Keratinocyte (primary cell): ENCODE results near the gene CCSER1. TPM values are rescaled to one million over a fixed set of nuclear protein-coding genes. Genes with fewer than 3 reads are reported as not detected.

Experiments
- DNase-seq: peaks from one replicate; pipeline ENCODE4 v3.0.0-alpha.2; 2011; ENCODE audit warnings: low read depth, missing footprints, low spot score
- FAIRE-seq: peaks from 2 replicates; lab custom pipeline; 2011; peaks lifted over from hg19 to GRCh38; lab: Jason Lieb, UNC
- H2AFZ ChIP-seq: 2 replicates; pipeline ENCODE4 v1.6.0; 2012; ENCODE audit warnings: low read length, control low read depth, inconsistent platforms; ENCODE audit not compliant: control insufficient read depth
- H3K27ac ChIP-seq: 2 replicates; pipeline ENCODE4 v1.5.1; 2011; ENCODE audit warnings: low read length; ENCODE audit not compliant: control insufficient read depth, insufficient read depth
- H3K27me3 ChIP-seq: 3 replicates; pipeline ENCODE4 v1.6.0; 2011; ENCODE audit warnings: low read length; ENCODE audit not compliant: control insufficient read depth, insufficient read depth; ENCODE audit errors: extremely low read depth
- H3K36me3 ChIP-seq, 2 experiments: 2 replicates in 1 of 2; 3 replicates in 1 of 2; pipeline ENCODE4 v1.5.1; 2011; ENCODE audit warnings: low read length in 2 of 2, mild to moderate bottlenecking in 1 of 2; ENCODE audit not compliant: control insufficient read depth in 2 of 2, insufficient read depth in 2 of 2; ENCODE audit errors: extremely low read depth in 1 of 2
- H3K4me1 ChIP-seq: 3 replicates; pipeline ENCODE4 v1.5.1; 2011; ENCODE audit warnings: low read length; ENCODE audit not compliant: control insufficient read depth, insufficient read depth; ENCODE audit errors: extremely low read depth
- H3K4me2 ChIP-seq: 3 replicates; pipeline ENCODE4 v1.6.0; 2011; ENCODE audit warnings: low read depth, low read length; ENCODE audit not compliant: control insufficient read depth, insufficient read depth; ENCODE audit errors: extremely low read depth
- H3K4me3 ChIP-seq, 3 experiments: fragments of 200-600 bp in 1 of 3; sonication (generic) in 1 of 3; 2 replicates in 2 of 3; 3 replicates in 1 of 3; pipeline ENCODE4 v1.5.1; 2011 to 2016; ENCODE audit warnings: low read length in 3 of 3, mild to moderate bottlenecking in 3 of 3, control low read depth in 2 of 3, inconsistent platforms in 1 of 3, low read depth in 1 of 3, mixed read lengths in 1 of 3, mixed run types in 1 of 3, moderate library complexity in 1 of 3; ENCODE audit not compliant: control insufficient read depth in 2 of 3, insufficient read depth in 2 of 3; ENCODE audit errors: extremely low read depth in 1 of 3
- H3K79me2 ChIP-seq: 2 replicates; pipeline ENCODE4 v1.6.0; 2012; ENCODE audit warnings: low read length; ENCODE audit not compliant: control insufficient read depth, insufficient read depth
- H3K9ac ChIP-seq: 3 replicates; pipeline ENCODE4 v1.6.0; 2011; ENCODE audit warnings: low read length; ENCODE audit not compliant: control insufficient read depth, insufficient read depth; ENCODE audit errors: extremely low read depth
- H3K9me1 ChIP-seq: 3 replicates; pipeline ENCODE4 v1.6.0; 2011; ENCODE audit warnings: low read length; ENCODE audit not compliant: control insufficient read depth, insufficient read depth; ENCODE audit errors: extremely low read depth
- H3K9me3 ChIP-seq: 2 replicates; pipeline ENCODE4 v1.5.1; 2012; ENCODE audit warnings: low read depth, low read length; ENCODE audit not compliant: control insufficient read depth
- H4K20me1 ChIP-seq: 3 replicates; pipeline ENCODE4 v1.6.0; 2011; ENCODE audit warnings: low read length; ENCODE audit not compliant: control insufficient read depth, insufficient read depth; ENCODE audit errors: extremely low read depth
- CTCF ChIP-seq, 3 experiments: IDR thresholded peaks in 1 of 3; conservative IDR thresholded peaks in 1 of 3; optimal IDR thresholded peaks in 1 of 3; 2 replicates in 2 of 3; 3 replicates in 1 of 3; pipeline versions ENCODE3 to v1.5.1; 2011; ENCODE audit warnings: low read length in 3 of 3, mild to moderate bottlenecking in 3 of 3, moderate library complexity in 2 of 3, control low read depth in 1 of 3, inconsistent platforms in 1 of 3; ENCODE audit not compliant: insufficient read depth in 2 of 3; ENCODE audit errors: extremely low read depth in 1 of 3
- EZH2 ChIP-seq: IDR thresholded peaks from one replicate; pipeline ENCODE4 v1.6.1; 2012; ENCODE audit warnings: inconsistent platforms, mild to moderate bottlenecking, low read length, moderate library complexity
- dilution Hi-C: fragments of 300-500 bp; cut with MboI; formaldehyde crosslinking; loops from one replicate; pipeline ENCODE4 v1.7.0; 2020; ENCODE audit warnings: low sequenced_read_pairs; ENCODE audit not compliant: extremely low pct_ligation_motif_present
- polyA plus RNA-seq, 5 experiments: library from polyadenylated mRNA; depleted of rRNA in 3 of 5; stranded (reverse) in 3 of 5; stranded (forward) in 1 of 5; unstranded in 1 of 5; fragments of >200 nt; gene quantifications; 1 replicate in 1 of 5; 2 replicates in 3 of 5; 3 replicates in 1 of 5; pipeline versions ENCODE4 v1.2.1 to v1.2.3, GENCODE V29; 2011 to 2012; ENCODE audit warnings: missing spikeins in 2 of 5, low read depth in 1 of 5, low replicate concordance in 1 of 5

CCSER1 gene
- polyA plus RNA-seq, 1 donor (not counting 4 experiments of a cell fraction or from before 2014, with no cell fraction given) = 1.2 TPM

GRCh38 chr4:90449626-90450025 lies 322.4 kb downstream of the CCSER1 start:
- no peaks in the 10 kb centered on the region for H4K20me1 ChIP-seq
- H3K9me1 ChIP-seq = no peaks in the 10 kb centered on the region
- no peak overlapping the region for H3K4me2 ChIP-seq
- no peaks in the 10 kb centered on the region for H3K27me3 ChIP-seq
- H3K36me3 ChIP-seq = no peaks in the 10 kb centered on the region
- FAIRE-seq = no peak
- no peak for DNase-seq
- dilution Hi-C loops = no loop called here
- peaks cover 5% of the 10 kb centered on the region for H3K9me3 ChIP-seq
- peaks cover 13% of the 10 kb centered on the region for H3K4me1 ChIP-seq
- no peak for TF ChIP-seq EZH2
- H3K9ac ChIP-seq = no peak overlapping the region
- H3K4me3 ChIP-seq = no peak overlapping the region
- no peak overlapping the region for H3K27ac ChIP-seq
- H3K79me2 ChIP-seq = no peaks in the 10 kb centered on the region
- no peak overlapping the region for H2AFZ ChIP-seq

GRCh38 chr4:90456891-90457290 lies 329.7 kb downstream of the CCSER1 start:
- Histone ChIP-seq H3K79me2 (no peaks in the 10 kb centered on the region), H3K4me3 (no peak overlapping the region), H3K9ac (no peak overlapping the region), H3K4me1 (no peaks in the 10 kb centered on the region), H3K27me3 (no peaks in the 10 kb centered on the region), H3K9me1 (no peaks in the 10 kb centered on the region), H3K36me3 (no peaks in the 10 kb centered on the region), H3K9me3 (no peaks in the 10 kb centered on the region), H3K27ac (no peak overlapping the region), H4K20me1 (no peaks in the 10 kb centered on the region), H3K4me2 (no peak overlapping the region), H2AFZ (no peak overlapping the region)
- DNase-seq = no peak
- dilution Hi-C loops = no loop called here
- FAIRE-seq = no peak
- TF ChIP-seq EZH2 = no peak
- no peak for TF ChIP-seq CTCF (optimal IDR thresholded peaks at IDR 0.05 in 1 of 3, IDR thresholded peaks at IDR 0.05 in 1 of 3, conservative IDR thresholded peaks at IDR 0.05 in 1 of 3; ENCODE audit: extremely low read depth in 1 of 3, insufficient read depth in 2 of 3, low read length in 3 of 3)

GRCh38 chr4:90457817-90458216 lies 330.6 kb downstream of the CCSER1 start:
- Histone ChIP-seq H3K9me3 (no peaks in the 10 kb centered on the region), H3K79me2 (no peaks in the 10 kb centered on the region), H3K9ac (no peak overlapping the region), H3K9me1 (no peaks in the 10 kb centered on the region), H3K4me3 (no peak overlapping the region), H3K4me1 (no peaks in the 10 kb centered on the region), H3K27ac (no peak overlapping the region), H4K20me1 (no peaks in the 10 kb centered on the region), H3K27me3 (no peaks in the 10 kb centered on the region), H2AFZ (no peak overlapping the region), H3K36me3 (no peaks in the 10 kb centered on the region), H3K4me2 (no peak overlapping the region)
- FAIRE-seq (no peak), DNase-seq (no peak)
- TF ChIP-seq EZH2 (no peak), CTCF (optimal IDR thresholded peaks at IDR 0.05 in 1 of 3, IDR thresholded peaks at IDR 0.05 in 1 of 3, conservative IDR thresholded peaks at IDR 0.05 in 1 of 3; ENCODE audit: extremely low read depth in 1 of 3, insufficient read depth in 2 of 3, low read length in 3 of 3) (no peak)
- dilution Hi-C loops = no loop called here
